Measurements from ENCODE around the gene ENDOV.

- TF ChIP-seq CTCF (IDR thresholded peaks at IDR 0.05) (peak in 1 of 3 experiments; percentile 15), POLR2A (IDR thresholded peaks at IDR 0.05; ENCODE audit: low read depth) (peak; percentile 18)
Measured at GRCh38 chr17:80414803-80415625, at the start of gene ENDOV.
